ENCODE data around the gene EIF4G3.

GRCh38 chr1:20903437-20903836 lies 273.3 kb downstream of the EIF4G3 start:
- no peak for TF ChIP-seq POLR2A (IDR thresholded peaks at IDR 0.05)
- no peak for TF ChIP-seq EP300 (IDR thresholded peaks at IDR 0.05; ENCODE audit: low read depth)

Data from transverse colon (tissue), 1 donor.